DND-41 (cell line): ENCODE data around the gene CXCL16.
"Not testable (repeated sequence)": the region's sequence is repeated elsewhere in the genome, so short reads cannot be mapped to it uniquely, and the experiment has no call there.

Source experiments
- ATAC-seq: fragments of 200-7000 bp; cut with Tn5 transposase; 3 replicates; pipeline ENCODE4 v1.9.1; 2021; ENCODE audit warnings: low read depth; ENCODE audit not compliant: insufficient read depth
- DNase-seq: peaks from one replicate; pipeline ENCODE4 v3.0.0-alpha.2; 2020
- H2AFZ ChIP-seq: 2 replicates; pipeline ENCODE4 v1.6.0; 2012; ENCODE audit warnings: low read depth, low read length
- H3K27ac ChIP-seq: 2 replicates; pipeline ENCODE4 v1.5.1; 2012; ENCODE audit warnings: low read length, inconsistent platforms
- H3K27me3 ChIP-seq: fragments of 200-600 bp; sonication (generic); 2 replicates; pipeline ENCODE4 v1.6.0; 2012; ENCODE audit warnings: low read length, mild to moderate bottlenecking, inconsistent platforms; ENCODE audit not compliant: insufficient read depth, poor library complexity
- H3K36me3 ChIP-seq: 2 replicates; pipeline ENCODE4 v1.5.1; 2012; ENCODE audit warnings: low read length, inconsistent platforms; ENCODE audit not compliant: insufficient read depth
- H3K4me1 ChIP-seq: 2 replicates; pipeline ENCODE4 v1.5.1; 2012; ENCODE audit warnings: mild to moderate bottlenecking, low read length; ENCODE audit not compliant: insufficient read depth
- H3K4me2 ChIP-seq: 2 replicates; pipeline ENCODE4 v1.6.0; 2012; ENCODE audit warnings: mild to moderate bottlenecking, moderate library complexity, low read length, inconsistent platforms; ENCODE audit not compliant: insufficient read depth
- H3K4me3 ChIP-seq, 2 experiments: fragments of 200-600 bp in 1 of 2; shearing (Covaris generic) in 1 of 2; 2 replicates each; pipeline ENCODE4 v1.5.1; 2012 to 2016; ENCODE audit warnings: inconsistent platforms in 2 of 2, low read length in 2 of 2, mild to moderate bottlenecking in 2 of 2, low read depth in 1 of 2, moderate library complexity in 1 of 2
- H3K79me2 ChIP-seq: 2 replicates; pipeline ENCODE4 v1.6.0; 2012; ENCODE audit warnings: low read length, inconsistent platforms; ENCODE audit not compliant: insufficient read depth
- H3K9ac ChIP-seq: 2 replicates; pipeline ENCODE4 v1.6.0; 2012; ENCODE audit warnings: low read depth, mild to moderate bottlenecking, inconsistent platforms, low read length, moderate library complexity
- H3K9me3 ChIP-seq: 2 replicates; pipeline ENCODE4 v1.5.1; 2012; ENCODE audit warnings: low read length, moderate library complexity, mild to moderate bottlenecking, inconsistent platforms; ENCODE audit not compliant: insufficient read depth, severe bottlenecking
- H4K20me1 ChIP-seq: 2 replicates; pipeline ENCODE4 v1.6.0; 2012; ENCODE audit warnings: low read length; ENCODE audit not compliant: insufficient read depth
- EZH2 ChIP-seq: IDR thresholded peaks from 3 replicates; pipeline ENCODE4 v1.6.1; 2012; ENCODE audit warnings: borderline replicate concordance, low read depth, mild to moderate bottlenecking, moderate library complexity, low read length, inconsistent platforms; ENCODE audit not compliant: severe bottlenecking
- TF ChIP-seq, protein P1 (sequence below): IDR thresholded peaks from 2 replicates; pipeline ENCODE4 v1.5.1; 2012; ENCODE audit warnings: borderline replicate concordance, low read length, moderate library complexity, mild to moderate bottlenecking; ENCODE audit not compliant: poor library complexity, severe bottlenecking; ENCODE audit errors: extremely low read depth

CXCL16 gene

DNA sequence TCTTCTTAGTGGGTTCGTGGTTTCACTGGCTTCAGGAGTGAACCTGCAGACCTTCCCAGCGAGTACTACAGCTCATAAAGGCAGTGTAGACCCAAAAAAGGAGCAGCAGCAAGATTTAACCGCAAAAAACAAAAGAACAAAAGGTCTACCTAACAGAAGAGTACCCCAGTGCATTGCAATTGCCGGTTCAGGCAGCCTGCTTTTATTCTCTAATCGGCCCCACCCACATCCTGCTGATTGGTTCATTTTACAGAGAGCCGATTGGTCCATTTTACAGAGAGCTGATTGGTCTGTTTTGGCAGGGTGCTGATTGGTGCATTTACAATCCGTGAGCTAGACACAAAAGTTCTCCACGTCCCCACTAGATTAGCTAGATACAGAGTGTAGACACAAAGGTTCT, 31.3 kb downstream of the CXCL16 start:
- H3K4me2 ChIP-seq: no peak overlapping the region
- peak; percentile 82 for DNase-seq
- no peak for ATAC-seq
- peaks cover 15% of the 10 kb centered on the region for H4K20me1 ChIP-seq
- TF ChIP-seq, protein P1, sequence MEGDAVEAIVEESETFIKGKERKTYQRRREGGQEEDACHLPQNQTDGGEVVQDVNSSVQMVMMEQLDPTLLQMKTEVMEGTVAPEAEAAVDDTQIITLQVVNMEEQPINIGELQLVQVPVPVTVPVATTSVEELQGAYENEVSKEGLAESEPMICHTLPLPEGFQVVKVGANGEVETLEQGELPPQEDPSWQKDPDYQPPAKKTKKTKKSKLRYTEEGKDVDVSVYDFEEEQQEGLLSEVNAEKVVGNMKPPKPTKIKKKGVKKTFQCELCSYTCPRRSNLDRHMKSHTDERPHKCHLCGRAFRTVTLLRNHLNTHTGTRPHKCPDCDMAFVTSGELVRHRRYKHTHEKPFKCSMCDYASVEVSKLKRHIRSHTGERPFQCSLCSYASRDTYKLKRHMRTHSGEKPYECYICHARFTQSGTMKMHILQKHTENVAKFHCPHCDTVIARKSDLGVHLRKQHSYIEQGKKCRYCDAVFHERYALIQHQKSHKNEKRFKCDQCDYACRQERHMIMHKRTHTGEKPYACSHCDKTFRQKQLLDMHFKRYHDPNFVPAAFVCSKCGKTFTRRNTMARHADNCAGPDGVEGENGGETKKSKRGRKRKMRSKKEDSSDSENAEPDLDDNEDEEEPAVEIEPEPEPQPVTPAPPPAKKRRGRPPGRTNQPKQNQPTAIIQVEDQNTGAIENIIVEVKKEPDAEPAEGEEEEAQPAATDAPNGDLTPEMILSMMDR: no peak
- TF ChIP-seq EZH2: no peak
- H3K4me1 ChIP-seq: peaks cover 47% of the 10 kb centered on the region
- no peaks in the 10 kb centered on the region for H3K9me3 ChIP-seq
- H3K27me3 ChIP-seq: no peaks in the 10 kb centered on the region
- peaks cover 44% of the 10 kb centered on the region for H3K79me2 ChIP-seq
- peaks cover 6% of the 10 kb centered on the region; the same call in 1 of the 2 replicates for H3K36me3 ChIP-seq
- no peak overlapping the region for H3K27ac ChIP-seq
- no peak overlapping the region for H3K9ac ChIP-seq
- H2AFZ ChIP-seq: no peak overlapping the region
- H3K4me3 ChIP-seq: no peak overlapping the region

DNA sequence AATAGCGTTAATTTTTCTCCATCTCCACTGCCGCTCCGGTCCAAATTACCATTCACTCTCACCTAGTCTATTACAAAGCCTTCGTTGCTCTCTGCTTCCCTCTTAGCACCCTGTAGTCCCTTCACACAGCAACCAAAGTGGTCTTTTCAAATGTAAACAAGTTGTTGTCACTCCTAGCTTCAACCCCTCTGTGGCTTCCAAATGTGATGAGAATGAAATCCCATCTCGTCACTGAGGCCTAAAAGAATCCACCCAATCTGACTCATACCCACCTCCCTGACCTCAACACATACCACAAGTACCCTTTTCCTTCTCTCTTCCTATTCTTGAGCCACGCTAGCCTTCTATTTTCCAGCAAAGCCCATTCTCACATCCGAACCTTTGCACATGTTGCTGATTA, 33.6 kb downstream of the CXCL16 start:
- no peak overlapping the region for H3K4me2 ChIP-seq
- peaks cover 52% of the 10 kb centered on the region for H3K4me1 ChIP-seq
- no peak for TF ChIP-seq EZH2
- TF ChIP-seq, protein P1: no peak
- no peak overlapping the region for H3K27ac ChIP-seq
- DNase-seq: no peak
- H3K36me3 ChIP-seq: no peaks in the 10 kb centered on the region; the same call in 1 of the 2 replicates
- peaks cover 47% of the 10 kb centered on the region for H3K79me2 ChIP-seq
- no peaks in the 10 kb centered on the region for H3K27me3 ChIP-seq
- no peak overlapping the region for H2AFZ ChIP-seq
- no peak overlapping the region for H3K9ac ChIP-seq
- ATAC-seq: no peak
- no peak overlapping the region for H3K4me3 ChIP-seq
- no peaks in the 10 kb centered on the region for H3K9me3 ChIP-seq
- peaks cover 12% of the 10 kb centered on the region for H4K20me1 ChIP-seq

DNA sequence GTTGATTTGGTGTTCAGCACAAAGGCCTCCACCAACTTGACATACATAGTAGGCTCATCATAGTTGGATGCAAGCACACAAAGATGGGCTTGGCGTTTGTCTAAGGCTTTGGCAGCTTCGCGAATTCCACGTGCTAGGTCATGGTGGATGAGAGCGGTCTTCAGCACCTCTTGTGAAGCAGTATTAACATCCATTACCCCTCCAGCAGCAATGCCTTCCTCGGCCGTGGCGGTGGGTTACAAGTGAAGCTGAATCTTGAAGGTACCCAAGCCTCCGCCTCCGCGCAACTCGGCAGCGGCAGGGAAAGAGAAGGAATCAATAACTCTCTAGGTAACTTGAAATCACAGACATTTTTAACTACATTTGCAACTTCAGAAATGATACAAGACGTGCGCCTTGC, 34.7 kb downstream of the CXCL16 start:
- Histone ChIP-seq H3K4me1 (peaks cover 49% of the 10 kb centered on the region), H3K27me3 (no peaks in the 10 kb centered on the region), H3K4me2 (peak overlapping the region; percentile 90), H3K9me3 (no peaks in the 10 kb centered on the region), H3K36me3 (peaks cover 6% of the 10 kb centered on the region; the same call in 1 of the 2 replicates), H3K9ac (peak overlapping the region; percentile 89), H3K79me2 (peaks cover 52% of the 10 kb centered on the region), H3K4me3 (peak overlapping the region; percentile 90 to 92; a peak in 3 of 4 replicates), H2AFZ (no peak overlapping the region; the same call in 1 of the 2 replicates), H3K27ac (peak overlapping the region; percentile 94; the same call in 1 of the 2 replicates), H4K20me1 (peaks cover 12% of the 10 kb centered on the region)
- DNase-seq: no peak
- TF ChIP-seq EZH2: no peak
- TF ChIP-seq, protein P1: no peak
- no peak for ATAC-seq

GRCh38 chr17:4704574-4704907, 35.2 kb downstream of the CXCL16 start:
- H2AFZ ChIP-seq: peak overlapping the region; percentile 93

More at GRCh38 chr17:4704574-4704907, 35.2 kb downstream of the CXCL16 start:
- H3K9me3 ChIP-seq, H3K36me3 ChIP-seq, ATAC-seq, H3K27me3 ChIP-seq, DNase-seq: not testable (repeated sequence)
- Histone ChIP-seq H3K4me2 (peak overlapping the region; percentile 90), H3K4me1 (peaks cover 45% of the 10 kb centered on the region), H3K27ac (peak overlapping the region; percentile 94), H3K4me3 (peak overlapping the region; percentile 90 to 92; a peak in 3 of 4 replicates), H4K20me1 (peaks cover 12% of the 10 kb centered on the region), H3K9ac (peak overlapping the region; percentile 89), H3K79me2 (peaks cover 57% of the 10 kb centered on the region)
